Measurements from ENCODE around the gene DENND5A. TPM values are rescaled to one million over a fixed set of nuclear protein-coding genes. Genes with fewer than 3 reads are reported as not detected.

The DENND5A gene
- total and polyA plus RNA-seq, 2 of the 8 experiments (the other 6 are each of a cell fraction or from before 2014, with no cell fraction given): 65.7 to 139 TPM

- Histone ChIP-seq H2BK20ac (ENCODE audit: low read length) (no peak overlapping the region), H2BK5ac (ENCODE audit: low read depth, low read length) (no peak overlapping the region), H3K4me2 (ENCODE audit: insufficient read depth in 1 of 2, low read depth in 2 of 2, low read length in 2 of 2) (no peak overlapping the region), H3K9ac (replicated peaks in 1 of 4; ENCODE audit: extremely low read depth in 1 of 4, low read depth in 3 of 4, low read length in 3 of 4) (no peak overlapping the region), H2BK12ac (ENCODE audit: low read depth, low read length) (no peak overlapping the region), H3K9me3 (ENCODE audit: insufficient read depth in 2 of 2, low read depth in 1 of 2, low read length in 1 of 2) (no peaks in the 10 kb centered on the region), H4K8ac (ENCODE audit: extremely low read depth, insufficient read depth, low read length) (no peak overlapping the region), H3K56ac (replicated peaks; ENCODE audit: insufficient read length, low read depth, low read length) (no peak overlapping the region), H2AK5ac (ENCODE audit: low read depth, low read length) (no peak overlapping the region), H3K27me3 (replicated peaks in 1 of 4; ENCODE audit: control insufficient read depth in 3 of 4, extremely low read depth in 1 of 4, insufficient read depth in 3 of 4, low read length in 3 of 4) (no peaks in the 10 kb centered on the region), H2BK15ac (ENCODE audit: low read length) (no peak overlapping the region), H4K5ac (ENCODE audit: insufficient read length, low read depth, low read length) (no peak overlapping the region), H2BK120ac (replicated peaks; ENCODE audit: low read depth, low read length) (no peak overlapping the region), H3K4me1 (replicated peaks in 1 of 4; ENCODE audit: control insufficient read depth in 3 of 4, insufficient read depth in 4 of 4, low read length in 3 of 4) (no peaks in the 10 kb centered on the region), H3K79me1 (ENCODE audit: low read depth, low read length) (no peaks in the 10 kb centered on the region), H3K27ac (ENCODE audit: low read depth, low read length) (no peak overlapping the region), H3K4me3 (ENCODE audit: extremely low read depth in 1 of 4, insufficient read depth in 2 of 4, low read depth in 3 of 4, low read length in 4 of 4) (no peak overlapping the region), H3K79me2 (ENCODE audit: control insufficient read depth in 1 of 2, insufficient read depth in 2 of 2, low read length in 2 of 2) (no peaks in the 10 kb centered on the region), H3K14ac (ENCODE audit: insufficient read length) (no peak overlapping the region), H4K20me1 (replicated peaks in 1 of 2; ENCODE audit: control insufficient read depth in 1 of 2, insufficient read depth in 2 of 2, low read length in 2 of 2) (peaks cover 0 to 2% of the 10 kb centered on the region in 2 experiments), H2AFZ (ENCODE audit: low read length) (no peak overlapping the region), H4K91ac (replicated peaks; ENCODE audit: insufficient read length, low read length) (no peak overlapping the region), H3K18ac (ENCODE audit: extremely low read depth, low read length) (no peak overlapping the region), H3K23me2 (ENCODE audit: low read depth, low read length) (no peaks in the 10 kb centered on the region), H3K23ac (ENCODE audit: insufficient read length) (no peak overlapping the region), H3K36me3 (ENCODE audit: control insufficient read depth in 2 of 4, insufficient read depth in 4 of 4, low read length in 3 of 4) (peaks cover 7 to 39% (median 29%) of the 10 kb centered on the region in 4 experiments), H3K4ac (replicated peaks; ENCODE audit: insufficient read length, low read depth, low read length) (no peak overlapping the region)
- 96% methylated on average over 2 of the region's 2 CpGs; no CpG with 5 or more reads in 1 of the 2 experiments for WGBS, 2 experiments (ENCODE audit: extremely low coverage in 1 of 2, insufficient coverage in 1 of 2, insufficient read length in 1 of 2, insufficient replicate concordance in 2 of 2, low coverage in 1 of 2, low lambda C conversion rate in 2 of 2, missing lambda C conversion rate in 1 of 2)
- ChIA-PET CTCF (ENCODE audit: partially characterized antibody) (interaction anchor here (0.7 kb wide), 3 partner anchors 10 to 320 kb away, joined by 3 to 4 read pairs (median 3); partner anchors contain the start of gene ASCL3), POLR2A (ENCODE audit: partially characterized antibody) (interaction anchor here (0.6 to 0.7 kb wide), 2 partner anchors 79 to 88 kb away, joined by 3 read pairs; no protein-coding TSS in a partner anchor)
- FAIRE-seq (no peak), DNase-seq (ENCODE audit: low read depth in 1 of 2, low spot score in 2 of 2) (no peak)
- TF ChIP-seq EP300 (IDR thresholded peaks at IDR 0.05; ENCODE audit: borderline replicate concordance in 1 of 2, low read depth in 2 of 2, low read length in 2 of 2): no peak
- TF ChIP-seq, protein P1, sequence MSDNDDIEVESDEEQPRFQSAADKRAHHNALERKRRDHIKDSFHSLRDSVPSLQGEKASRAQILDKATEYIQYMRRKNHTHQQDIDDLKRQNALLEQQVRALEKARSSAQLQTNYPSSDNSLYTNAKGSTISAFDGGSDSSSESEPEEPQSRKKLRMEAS (IDR thresholded peaks at IDR 0.05): no peak
- no peak for TF ChIP-seq SAP30 (IDR thresholded peaks at IDR 0.05; ENCODE audit: insufficient read depth, insufficient replicate concordance, low read length)
- TF ChIP-seq POU5F1 (IDR thresholded peaks at IDR 0.05; ENCODE audit: low read depth, low read length): no peak
- no peak for TF ChIP-seq CTBP2 (IDR thresholded peaks at IDR 0.05; ENCODE audit: borderline replicate concordance, insufficient read depth, insufficient read length, low read length)
- TF ChIP-seq, protein P2, sequence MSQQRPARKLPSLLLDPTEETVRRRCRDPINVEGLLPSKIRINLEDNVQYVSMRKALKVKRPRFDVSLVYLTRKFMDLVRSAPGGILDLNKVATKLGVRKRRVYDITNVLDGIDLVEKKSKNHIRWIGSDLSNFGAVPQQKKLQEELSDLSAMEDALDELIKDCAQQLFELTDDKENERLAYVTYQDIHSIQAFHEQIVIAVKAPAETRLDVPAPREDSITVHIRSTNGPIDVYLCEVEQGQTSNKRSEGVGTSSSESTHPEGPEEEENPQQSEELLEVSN (IDR thresholded peaks at IDR 0.05): no peak
- TF ChIP-seq CBX8 (IDR thresholded peaks at IDR 0.05; ENCODE audit: borderline replicate concordance, low read depth, low read length): no peak
- TF ChIP-seq NANOG (IDR thresholded peaks at IDR 0.05; ENCODE audit: insufficient read depth, low read depth, low read length, poor library complexity, severe bottlenecking): no peak
Measured at GRCh38 chr11:9177438-9178091, 87.6 kb downstream of the DENND5A start.

Measured in H1 (cell line).